ENCODE measurements around the gene NEURL3.
A peak's percentile ranks its signal among the peaks of the same experiment; 100 is the strongest.

Gene NEURL3

GRCh38 chr2:96527286-96528005, 22.3 kb upstream of the NEURL3 start:
- DNase-seq (ENCODE audit: low read depth in 2 of 2): peak in 1 of 2 donors; percentile 16

GRCh38 chr2:96526615-96527285, 21.6 kb upstream of the NEURL3 start:
- no peak for DNase-seq (ENCODE audit: low read depth in 2 of 2)

- DNase-seq (ENCODE audit: low read depth in 2 of 2): no peak
Measured at GRCh38 chr2:96526101-96526591, 21.0 kb upstream of the NEURL3 start.

- no peak for DNase-seq (ENCODE audit: low read depth in 2 of 2)
Measured at GRCh38 chr2:96525211-96525507, 20.0 kb upstream of the NEURL3 start.

- no peak for DNase-seq (ENCODE audit: low read depth in 2 of 2)
Measured at GRCh38 chr2:96524482-96525210, 19.5 kb upstream of the NEURL3 start.

DNA sequence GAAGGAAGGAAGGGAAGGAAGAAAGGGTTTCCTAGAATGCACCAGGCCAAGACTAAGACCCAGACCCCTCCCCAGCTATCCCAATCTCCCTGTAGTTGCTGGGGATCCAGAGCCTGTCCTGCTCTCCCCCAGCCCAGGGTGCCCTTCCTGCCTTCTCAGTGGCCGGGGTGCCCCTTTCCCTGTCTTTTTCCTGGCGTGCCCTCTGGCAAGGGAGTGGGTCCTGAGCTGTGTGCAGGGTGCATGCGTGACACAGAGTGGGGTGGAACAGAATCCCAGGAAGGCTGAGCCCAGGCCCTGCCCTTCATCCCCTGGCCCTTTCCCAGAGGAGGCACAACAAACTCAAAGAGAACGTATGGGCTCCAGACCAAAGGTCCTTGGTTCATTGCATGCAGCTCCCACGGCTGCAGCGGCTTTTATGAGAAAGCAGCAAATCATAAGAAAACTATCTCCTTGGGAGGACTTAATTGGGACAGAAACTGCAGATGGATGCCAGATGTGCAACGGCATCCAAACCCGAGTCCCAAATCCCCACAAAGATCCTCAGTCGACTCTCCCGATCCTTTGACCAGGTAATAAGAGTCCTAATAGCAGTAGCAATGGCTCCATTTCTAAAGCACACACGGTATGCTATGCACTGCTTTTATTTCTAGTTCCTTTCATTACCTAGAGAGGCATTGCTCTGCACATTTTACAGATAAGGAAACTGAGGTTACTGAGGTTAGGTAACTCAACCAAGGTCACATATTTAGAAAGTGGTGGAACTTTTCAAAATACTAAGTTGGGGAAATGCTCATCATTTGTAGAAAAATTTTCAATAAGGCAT, 18.7 kb upstream of the NEURL3 start:
- no peak for DNase-seq (ENCODE audit: low read depth in 2 of 2)

- DNase-seq (ENCODE audit: low read depth in 2 of 2): no peak
Measured at GRCh38 chr2:96522304-96523203, 17.4 kb upstream of the NEURL3 start.

DNA sequence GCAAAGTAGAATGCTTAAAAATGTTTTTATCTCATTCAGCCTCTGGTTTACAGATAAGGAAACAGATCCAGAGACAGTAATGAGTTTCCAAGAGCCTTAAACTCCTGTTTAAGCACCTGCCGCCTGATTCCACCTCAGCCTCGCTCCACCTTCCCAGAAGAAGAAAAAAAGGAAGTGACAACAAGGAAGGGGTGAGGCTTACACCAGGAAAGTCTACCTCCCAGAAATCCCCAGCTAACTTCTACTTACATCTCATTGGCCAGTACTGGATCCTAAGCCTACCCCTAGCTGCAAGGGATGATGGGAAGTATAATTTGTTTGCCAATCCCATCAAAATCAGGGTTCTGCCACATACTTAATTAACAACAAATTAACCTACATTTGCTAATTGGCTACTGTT, 16.1 kb upstream of the NEURL3 start:
- no peak for DNase-seq (ENCODE audit: low read depth in 2 of 2)

DNA sequence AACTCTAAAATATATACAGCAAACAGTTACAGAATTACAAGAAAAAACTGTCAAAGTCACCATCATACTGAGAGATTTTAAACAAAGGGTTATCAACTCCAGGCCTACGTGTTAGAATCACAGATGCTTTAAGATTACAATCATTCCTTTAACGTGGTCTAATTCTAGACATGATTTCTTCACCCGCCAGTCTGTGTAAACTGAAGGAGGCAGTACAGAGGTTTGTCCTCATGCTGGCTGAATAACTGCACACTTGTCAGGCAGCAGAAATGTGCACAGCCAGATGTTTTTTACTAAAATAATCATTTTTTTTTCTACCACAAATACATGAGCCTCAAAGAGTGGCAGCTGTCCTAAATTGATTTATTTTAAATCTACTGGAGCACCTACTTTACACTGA, 15.5 kb upstream of the NEURL3 start:
- DNase-seq (ENCODE audit: low read depth in 2 of 2): no peak

- DNase-seq (ENCODE audit: low read depth in 2 of 2): no peak
Measured at GRCh38 chr2:96520231-96520630, 15.1 kb upstream of the NEURL3 start.

GRCh38 chr2:96517079-96517478, 11.9 kb upstream of the NEURL3 start:
- no peak for DNase-seq (ENCODE audit: low read depth in 2 of 2)

GRCh38 chr2:96514521-96514920, 9.4 kb upstream of the NEURL3 start:
- DNase-seq (ENCODE audit: low read depth in 2 of 2): no peak

DNA sequence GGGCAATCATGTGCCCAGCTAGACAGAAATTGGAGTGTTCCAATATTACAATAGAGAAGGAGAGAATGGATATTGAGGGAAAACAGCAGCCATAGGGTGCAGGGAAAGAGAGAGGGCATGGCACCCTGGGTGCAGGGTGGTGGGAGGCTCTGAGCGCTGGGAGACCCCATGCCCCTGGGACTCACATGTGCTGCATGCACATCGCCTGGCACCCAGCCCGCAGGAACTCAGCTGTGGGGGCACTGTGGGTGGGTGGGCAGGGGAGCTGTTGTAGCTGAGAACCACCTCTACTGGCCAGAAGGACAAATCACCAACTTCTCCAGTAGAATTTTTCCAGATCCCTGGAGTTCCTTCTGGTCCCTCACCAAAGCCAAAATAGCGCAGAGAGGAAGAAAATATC, 7.2 kb upstream of the NEURL3 start:
- DNase-seq (ENCODE audit: low read depth in 2 of 2): no peak

GRCh38 chr2:96511851-96512250, 6.7 kb upstream of the NEURL3 start:
- DNase-seq (ENCODE audit: low read depth in 2 of 2): no peak

- no peak for DNase-seq (ENCODE audit: low read depth in 2 of 2)
Measured at GRCh38 chr2:96510931-96511595, 5.9 kb upstream of the NEURL3 start.

GRCh38 chr2:96509847-96510230, 4.7 kb upstream of the NEURL3 start:
- no peak for DNase-seq (ENCODE audit: low read depth in 2 of 2)

DNA sequence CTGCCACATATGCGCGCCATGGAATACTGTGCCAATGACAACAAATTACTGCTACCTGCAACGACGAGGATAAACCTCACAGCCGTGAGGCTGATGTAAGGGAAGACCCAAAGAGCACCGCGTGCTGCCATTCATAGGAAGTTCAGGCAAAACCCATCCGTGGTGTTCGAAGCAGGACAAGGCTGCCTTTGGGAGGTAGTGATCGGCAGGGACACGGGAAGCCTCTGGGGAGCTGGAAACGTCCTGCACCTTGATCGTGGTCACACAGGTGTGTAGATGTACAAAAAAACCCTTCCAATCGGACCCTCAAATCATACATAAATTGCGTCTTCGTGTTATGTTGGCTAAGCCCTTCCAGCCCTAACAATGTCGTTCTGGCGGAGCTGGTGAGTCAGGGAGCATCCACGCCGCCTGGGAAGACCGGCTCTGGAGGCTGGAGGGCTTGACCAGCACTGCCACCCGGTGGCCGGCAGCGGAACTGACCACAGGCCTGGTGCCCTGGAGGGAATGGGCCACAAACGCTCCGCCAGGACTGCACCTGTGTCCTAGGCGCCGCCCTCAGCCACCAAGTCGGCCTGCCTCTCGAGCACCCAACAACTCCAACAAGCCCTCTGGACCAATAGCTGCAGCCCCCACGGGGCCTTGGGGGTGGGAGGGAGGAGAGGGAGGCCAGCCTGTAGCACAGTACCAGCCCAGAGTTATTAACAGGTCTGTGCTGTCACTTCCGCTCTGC, 4.1 kb upstream of the NEURL3 start:
- DNase-seq (ENCODE audit: low read depth in 2 of 2): peak; percentile 24

GRCh38 chr2:96508521-96509113, 3.5 kb upstream of the NEURL3 start:
- no peak for DNase-seq (ENCODE audit: low read depth in 2 of 2)

GRCh38 chr2:96507957-96508520, 2.9 kb upstream of the NEURL3 start:
- DNase-seq (ENCODE audit: low read depth in 2 of 2): peak; percentile 76 to 86

Measured in stimulated activated CD8-positive, alpha-beta memory T cell treated with anti-CD3 and anti-CD28 coated beads, Interleukin-2, amount 100 ng/mL, for 1 hour (primary cell).